ENCODE data around the gene MRO.
"Not testable (repeated sequence)": the region's sequence is repeated elsewhere in the genome, so short reads cannot be mapped to it uniquely, and the experiment has no call there.

The MRO gene

DNA sequence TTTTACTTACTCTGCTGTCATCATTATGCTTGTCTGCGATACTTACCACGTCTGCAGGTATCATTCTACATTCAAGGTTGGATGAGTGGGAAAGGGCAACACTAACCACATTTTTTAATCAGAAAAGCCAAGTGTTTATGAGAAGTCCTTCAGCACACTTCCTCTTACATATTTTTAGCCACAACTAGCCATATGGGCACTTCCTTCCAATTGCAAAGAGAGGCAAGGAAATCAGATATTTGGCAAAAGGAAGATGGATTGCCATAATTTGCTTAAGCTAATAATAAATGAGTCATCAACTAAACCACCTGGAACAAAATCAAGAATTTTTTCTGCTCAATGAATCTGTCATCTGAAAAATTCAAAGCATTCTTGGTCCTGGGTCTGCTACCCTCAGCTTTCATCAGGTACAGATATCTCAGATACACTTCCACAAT, 16.7 kb upstream of the MRO start:
- DNase-seq (ENCODE audit: low read depth in 2 of 3, low spot score in 1 of 3): no peak

DNA sequence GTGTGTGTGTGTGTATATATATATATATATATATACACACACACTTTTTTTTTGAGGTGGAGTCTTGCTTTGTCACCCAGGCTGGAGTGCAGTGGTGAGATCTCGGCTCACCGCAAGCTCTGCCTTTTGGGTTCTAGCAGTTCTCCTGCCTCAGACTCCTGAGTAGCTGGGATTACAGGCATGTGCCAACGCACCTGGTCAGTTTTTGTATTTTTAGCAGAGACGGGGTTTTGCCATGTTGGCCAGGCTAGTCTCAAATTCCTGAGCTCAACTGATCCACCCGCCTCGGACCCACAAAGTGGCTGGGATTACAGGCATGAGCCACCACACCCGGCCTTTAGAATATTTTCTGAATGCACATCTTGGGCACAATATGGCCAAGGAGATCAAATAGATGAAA, 13.7 kb upstream of the MRO start:
- DNase-seq (ENCODE audit: low read depth in 2 of 3, low spot score in 1 of 3): not testable (repeated sequence)

DNA sequence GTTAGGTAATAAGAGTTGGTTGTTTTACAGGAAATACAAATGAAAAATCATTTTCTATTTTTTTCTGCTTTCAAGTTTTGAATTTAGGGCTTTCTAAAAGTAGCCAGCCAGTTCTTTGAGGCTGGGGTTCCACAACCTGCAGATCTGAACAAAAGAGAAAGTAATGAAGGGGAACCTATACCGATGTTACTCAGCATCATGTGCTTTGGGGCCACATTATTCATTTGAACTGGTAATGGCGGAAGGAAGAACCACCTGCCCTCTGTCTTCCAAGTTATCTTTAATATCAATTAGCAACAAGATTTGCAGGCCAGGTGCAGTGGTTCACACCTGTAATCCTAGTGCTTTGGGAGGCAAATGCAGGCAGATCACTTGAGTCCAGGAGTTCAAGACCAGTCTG, 12.9 kb upstream of the MRO start:
- DNase-seq (ENCODE audit: low read depth in 2 of 3, low spot score in 1 of 3): no peak

DNA sequence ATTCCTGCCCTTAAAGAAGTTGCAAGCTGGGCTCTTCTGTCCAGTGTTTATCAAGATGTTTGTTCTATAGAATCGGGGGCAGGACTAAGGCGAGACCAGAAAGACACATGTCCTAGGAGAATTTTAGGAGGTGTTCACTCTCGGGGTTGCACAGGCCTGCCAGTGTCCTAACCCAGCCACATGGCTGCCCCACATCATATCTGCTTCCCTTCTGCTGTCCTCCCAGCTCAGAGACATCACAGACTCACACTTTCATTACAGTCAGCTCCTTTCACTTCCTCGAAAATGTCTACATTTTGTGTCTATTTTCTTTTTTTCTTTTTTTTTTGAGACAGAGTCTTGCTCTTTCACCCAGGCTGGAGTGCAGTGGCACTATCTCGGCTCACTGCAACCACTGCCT, 10.7 kb upstream of the MRO start:
- DNase-seq (ENCODE audit: low read depth in 2 of 3, low spot score in 1 of 3): no peak

DNA sequence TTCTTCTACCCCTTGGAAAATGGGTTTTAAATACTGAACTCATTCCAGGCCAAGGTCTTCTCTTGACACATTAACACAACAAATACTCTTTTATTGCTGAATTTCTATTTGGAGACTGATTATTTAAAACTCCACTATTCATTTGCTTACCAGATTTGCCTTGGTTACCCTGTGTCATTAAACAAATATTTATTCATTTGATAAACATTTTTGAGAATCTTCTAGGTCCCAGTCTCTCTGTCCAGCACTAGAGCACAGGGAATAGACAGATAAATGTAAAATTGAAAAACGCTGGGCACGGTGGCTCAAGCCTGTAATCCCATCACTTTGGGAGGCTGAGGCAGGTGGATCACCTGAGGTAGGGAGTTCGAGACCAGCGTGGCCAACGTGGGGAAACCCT, 9.8 kb upstream of the MRO start:
- DNase-seq (ENCODE audit: low read depth in 2 of 3, low spot score in 1 of 3): no peak

DNA sequence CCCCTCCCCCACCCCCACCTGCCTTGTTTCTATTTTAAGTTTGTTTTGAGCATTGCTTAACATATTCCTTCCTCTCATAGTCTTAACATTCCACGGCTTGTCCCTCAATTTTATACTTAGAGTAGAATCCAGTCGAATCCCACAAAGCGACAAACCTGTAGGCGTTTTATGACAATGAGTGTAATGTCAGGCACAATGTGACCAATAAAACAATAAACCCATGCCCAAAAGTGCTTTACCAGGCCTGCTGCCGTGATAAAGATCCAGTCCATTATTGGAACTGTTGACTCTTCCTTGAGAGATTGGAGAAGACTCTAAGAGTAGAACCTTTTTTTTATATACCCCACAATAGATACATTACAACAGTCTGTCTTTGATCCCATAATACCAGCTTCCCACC, 6.2 kb upstream of the MRO start:
- no peak for DNase-seq (ENCODE audit: low read depth in 2 of 3, low spot score in 1 of 3)

DNA sequence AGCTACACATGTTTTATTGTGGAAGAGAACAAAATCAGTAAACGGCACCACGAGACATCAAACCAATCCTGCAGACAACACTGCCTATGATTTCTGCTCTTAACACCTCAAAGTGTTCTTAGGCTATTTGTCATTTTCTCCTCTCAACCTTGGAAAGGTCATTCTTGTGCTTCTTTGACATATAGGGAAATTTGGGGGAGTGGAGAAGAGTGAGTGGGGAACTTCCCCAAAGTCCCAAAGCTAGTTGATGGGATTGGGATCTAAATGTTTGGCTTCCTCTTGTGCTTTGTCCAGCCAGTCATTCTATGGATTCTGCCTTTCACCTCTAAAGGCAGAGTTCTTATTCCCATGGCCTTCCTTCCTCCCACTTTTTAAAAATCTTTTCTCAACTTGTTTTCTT, 5.8 kb upstream of the MRO start:
- DNase-seq (ENCODE audit: low read depth in 2 of 3, low spot score in 1 of 3): no peak

DNA sequence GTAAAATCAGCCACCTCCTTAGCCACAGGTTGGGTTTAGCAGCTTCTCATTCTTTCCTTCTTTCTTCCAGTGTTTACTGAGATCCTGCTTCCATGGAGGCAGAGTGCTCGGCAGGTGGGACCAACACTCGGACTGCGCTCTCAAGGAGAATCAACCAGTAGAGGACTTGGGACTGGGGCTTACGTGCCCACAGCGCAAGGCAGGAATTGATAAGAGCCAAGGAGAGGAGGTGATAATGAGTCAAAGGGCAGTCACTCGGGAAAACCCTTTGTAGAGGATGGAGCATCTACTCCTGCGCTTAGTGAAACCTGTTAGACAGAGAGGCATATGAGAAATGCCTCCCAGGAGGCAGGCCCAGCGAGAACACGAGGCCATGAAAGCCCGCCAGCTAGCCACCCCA, 2.9 kb upstream of the MRO start:
- no peak for DNase-seq (ENCODE audit: low read depth in 2 of 3, low spot score in 1 of 3)

DNA sequence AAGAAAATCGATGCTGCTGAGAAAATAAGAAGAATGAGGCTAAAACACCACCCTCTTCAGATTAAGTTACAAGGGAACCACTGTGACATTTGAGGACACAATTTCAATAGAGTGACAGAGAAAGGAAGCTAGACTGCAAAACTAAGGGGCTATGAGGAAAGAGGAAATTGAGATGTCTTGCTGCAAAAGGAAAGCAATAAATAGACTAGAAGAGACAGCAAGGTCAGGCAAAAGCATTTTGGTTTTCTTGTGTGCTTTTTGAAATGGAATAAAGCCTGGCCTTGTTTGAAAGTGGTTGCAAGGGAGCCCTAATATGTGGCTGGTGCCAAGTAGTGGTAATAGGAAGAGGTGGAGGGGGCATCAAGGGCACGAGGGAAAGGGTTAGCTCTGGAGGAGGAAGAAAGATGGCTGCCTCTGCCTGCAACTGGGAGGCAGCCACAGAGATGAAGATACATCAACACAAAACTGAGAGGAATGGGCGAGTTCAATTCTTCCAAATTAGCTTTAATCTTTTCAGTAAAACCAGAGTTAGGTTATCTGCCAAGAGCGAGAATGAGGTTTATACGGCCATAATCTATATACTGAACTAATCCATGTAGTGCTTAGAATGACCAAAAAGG, 1.2 kb upstream of the MRO start:
- no peak for DNase-seq (ENCODE audit: low read depth in 2 of 3, low spot score in 1 of 3)

DNA sequence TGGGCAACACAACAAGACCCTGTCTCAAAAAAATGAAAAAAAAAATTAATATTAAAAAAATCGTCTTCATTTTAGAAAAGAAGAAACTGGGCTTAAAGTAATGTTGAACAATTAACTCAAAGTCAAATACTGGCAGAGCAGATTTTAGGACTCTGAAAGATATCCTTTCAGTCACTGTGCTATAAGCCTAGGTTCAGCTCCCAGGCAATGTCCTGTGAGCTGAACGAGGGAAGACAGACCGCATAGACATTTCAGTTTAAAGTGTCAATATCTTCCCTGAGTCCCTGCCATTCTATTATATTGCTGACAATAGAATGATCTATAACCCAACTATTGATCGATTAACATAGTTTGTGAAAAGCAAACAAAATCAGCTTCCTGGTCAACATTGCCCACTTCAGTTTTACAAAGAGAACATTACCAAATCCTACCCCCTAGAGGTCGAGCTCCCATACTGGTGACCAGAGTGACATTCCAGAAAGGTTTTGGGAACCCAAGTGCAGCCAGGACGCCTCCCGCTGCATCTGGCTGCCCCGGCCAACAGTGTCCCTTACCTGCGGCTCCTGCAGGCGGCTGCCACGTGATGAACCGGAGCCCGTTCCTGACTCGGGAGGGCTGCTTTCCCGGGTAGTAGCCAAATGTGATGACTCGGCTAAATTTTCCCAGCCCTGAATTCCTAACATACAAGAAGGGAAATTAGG, 639 bp downstream of the MRO start:
- no peak for DNase-seq (ENCODE audit: low read depth in 2 of 3, low spot score in 1 of 3)

DNA sequence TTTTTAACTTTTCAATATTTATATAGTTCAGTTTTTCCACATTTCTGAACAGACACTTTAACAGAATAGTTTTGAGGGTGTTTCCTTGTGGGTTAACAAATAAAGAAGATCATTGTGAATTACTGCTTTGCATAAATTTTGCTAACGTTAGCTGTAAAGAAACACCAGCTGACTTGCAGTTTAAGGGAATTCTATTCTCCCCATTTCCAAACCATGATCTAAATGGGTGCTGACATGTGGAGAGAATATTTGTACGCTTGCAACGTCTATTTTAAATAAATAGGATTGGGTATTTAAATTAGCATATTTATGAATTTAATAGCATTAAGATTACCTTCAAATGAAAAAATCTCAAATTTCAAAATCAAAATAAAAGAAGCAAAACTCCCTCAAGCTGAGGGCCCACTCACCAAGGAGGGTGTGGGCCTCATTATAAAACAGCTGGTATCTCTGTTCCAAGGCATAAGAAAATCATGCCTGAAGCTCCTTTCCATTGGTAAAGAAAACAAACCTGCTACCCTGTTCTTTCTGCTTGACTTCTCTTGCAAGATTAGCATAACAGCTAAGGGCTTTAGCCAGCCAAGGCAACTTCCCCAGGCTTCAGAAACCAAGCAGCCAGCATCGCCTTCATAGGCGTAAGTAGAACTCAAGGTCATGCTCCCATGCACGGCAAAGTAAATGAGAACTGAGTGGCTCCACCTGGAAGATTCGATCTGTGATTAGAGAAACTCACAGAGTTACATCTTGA, 3.2 kb downstream of the MRO start:
- no peak for DNase-seq (ENCODE audit: low read depth in 2 of 3, low spot score in 1 of 3)

DNA sequence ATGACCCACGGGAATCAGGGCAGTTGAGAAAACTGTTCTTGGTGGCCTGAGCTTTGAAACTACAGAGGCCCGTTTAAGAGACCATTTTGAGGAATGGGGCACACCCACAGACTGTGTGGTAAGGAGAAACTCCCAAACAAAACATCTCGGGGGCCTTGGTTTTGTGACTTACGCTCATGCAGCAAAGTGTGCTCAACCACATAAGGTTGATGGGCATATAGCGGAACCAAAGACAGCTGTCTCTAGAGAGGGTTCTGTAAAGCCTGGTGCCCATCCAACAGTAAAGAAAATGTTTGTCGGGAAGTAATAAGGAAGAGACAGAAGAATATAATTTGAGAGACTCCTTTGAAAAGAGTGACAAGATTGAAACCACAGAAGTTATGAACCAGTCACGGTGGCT, 5.4 kb downstream of the MRO start:
- DNase-seq (ENCODE audit: low read depth in 2 of 3, low spot score in 1 of 3): no peak

DNA sequence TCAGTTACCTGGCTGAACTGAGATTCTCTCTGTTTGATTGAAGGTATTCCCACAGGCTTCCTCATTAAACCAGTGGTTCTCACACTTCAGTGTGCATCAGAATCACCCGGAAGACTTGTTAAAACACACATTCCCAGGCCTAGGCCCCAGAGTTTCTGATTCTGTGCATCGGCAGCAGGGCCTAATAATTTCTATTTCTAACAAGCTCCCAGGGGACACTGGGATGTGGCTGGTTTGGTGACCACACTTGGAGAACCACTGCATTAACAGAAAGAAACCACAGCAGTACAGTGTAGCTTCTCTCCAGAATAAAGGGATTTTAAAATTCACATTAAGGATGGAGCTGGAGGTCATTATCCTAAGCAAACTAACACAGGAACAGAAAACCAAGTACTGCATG, 6.5 kb downstream of the MRO start:
- no peak for DNase-seq (ENCODE audit: low read depth in 2 of 3, low spot score in 1 of 3)

DNA sequence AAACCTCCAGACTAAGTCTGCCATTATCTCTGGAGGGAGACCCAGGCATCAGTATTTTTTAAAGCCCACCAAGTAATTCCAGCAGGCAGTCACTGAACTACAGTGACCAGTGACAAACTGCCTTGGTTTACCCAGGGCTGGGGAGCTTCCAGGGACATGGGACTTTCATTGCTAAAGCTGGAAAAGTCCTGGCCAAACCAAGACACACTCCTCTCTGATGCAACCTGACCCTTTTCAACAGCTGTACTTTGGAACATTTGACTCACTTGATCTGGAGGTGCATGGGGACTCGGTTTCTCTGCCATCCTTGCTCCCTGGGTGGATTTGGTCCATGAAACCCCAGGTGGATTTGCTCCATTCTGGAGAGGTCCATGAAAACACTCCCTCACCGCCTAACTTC, 7.0 kb downstream of the MRO start:
- DNase-seq (ENCODE audit: low read depth in 2 of 3, low spot score in 1 of 3): no peak

DNA sequence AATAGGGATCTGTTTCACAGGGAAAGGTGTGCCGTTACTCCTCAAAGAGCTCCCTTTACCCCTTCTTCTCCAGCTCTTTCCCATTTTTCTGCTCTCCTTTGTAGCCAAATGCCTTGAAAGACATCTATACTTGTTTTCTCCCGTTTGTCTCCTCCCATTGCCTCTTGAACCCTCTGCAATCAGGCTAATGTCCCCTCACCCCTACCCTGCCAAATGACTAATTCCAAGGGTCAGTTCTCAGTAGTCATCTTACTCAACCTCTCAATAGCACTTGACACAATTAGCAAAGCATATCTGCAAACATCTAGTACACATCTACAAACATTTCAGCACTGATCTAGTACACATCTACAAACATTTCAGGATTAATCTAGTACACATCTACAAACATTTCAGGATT, 12.6 kb downstream of the MRO start:
- no peak for DNase-seq (ENCODE audit: low read depth in 2 of 3, low spot score in 1 of 3)

DNA sequence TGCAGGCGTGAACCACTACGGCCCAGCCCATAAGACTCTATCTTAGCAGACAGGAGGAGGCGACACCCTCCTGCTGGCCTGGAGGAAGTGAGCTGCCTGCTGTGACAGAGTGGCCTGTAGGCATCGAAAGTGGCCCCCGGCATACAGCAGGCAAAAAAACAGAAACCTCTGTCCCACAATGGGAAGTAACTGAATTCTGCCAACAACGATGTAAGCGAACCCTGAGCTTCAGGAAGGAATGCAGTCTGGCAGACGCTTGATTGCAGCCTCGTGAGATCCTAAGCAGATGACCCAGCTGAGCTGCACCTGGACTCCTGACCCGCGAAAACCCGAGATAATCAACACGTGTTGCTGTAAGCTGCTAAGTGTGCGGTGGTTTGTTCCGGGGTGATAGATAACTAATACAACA, 13.6 kb downstream of the MRO start:
- no peak for DNase-seq (ENCODE audit: low read depth in 2 of 3, low spot score in 1 of 3)

DNA sequence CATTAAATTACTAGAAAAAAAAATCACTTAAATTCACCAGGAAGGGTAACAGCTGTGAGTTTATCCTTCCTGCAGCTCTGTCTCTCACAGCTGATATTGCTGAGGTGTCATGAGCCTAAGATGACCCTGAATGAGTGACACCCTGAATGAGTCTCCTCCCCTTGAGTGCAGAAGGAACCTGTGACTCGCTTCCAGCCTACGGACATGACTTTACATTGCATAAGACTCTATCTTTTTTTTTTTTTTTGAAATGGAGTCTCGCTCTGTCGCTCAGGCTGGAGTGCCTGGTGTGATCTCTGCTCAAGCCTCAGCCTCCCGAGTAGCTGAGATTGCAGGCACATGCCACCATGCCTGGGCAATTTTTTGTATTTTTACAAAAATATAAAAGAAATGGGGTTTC, 14.1 kb downstream of the MRO start:
- no peak for DNase-seq (ENCODE audit: low read depth in 2 of 3, low spot score in 1 of 3)

DNA sequence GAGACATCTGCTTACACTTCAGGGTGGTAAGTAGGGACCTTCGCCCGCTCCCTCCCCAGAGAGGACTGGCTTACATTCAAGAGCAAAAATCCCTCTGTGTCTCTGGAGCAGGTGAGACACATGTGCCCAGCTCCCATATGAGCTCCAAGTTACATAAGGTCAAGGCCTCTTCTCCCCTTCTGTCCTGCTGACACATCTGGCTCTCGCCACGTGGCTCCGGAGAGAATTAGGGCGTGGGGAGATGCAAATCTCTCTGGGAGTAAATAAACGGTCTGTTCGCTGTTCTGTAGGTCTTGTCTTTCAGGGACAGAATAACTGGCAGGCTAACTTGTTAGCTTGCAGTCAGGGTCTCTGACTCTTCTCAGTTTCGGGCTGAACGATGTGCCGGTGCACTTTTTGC, 16.2 kb downstream of the MRO start:
- DNase-seq (ENCODE audit: low read depth in 2 of 3, low spot score in 1 of 3): no peak

DNA sequence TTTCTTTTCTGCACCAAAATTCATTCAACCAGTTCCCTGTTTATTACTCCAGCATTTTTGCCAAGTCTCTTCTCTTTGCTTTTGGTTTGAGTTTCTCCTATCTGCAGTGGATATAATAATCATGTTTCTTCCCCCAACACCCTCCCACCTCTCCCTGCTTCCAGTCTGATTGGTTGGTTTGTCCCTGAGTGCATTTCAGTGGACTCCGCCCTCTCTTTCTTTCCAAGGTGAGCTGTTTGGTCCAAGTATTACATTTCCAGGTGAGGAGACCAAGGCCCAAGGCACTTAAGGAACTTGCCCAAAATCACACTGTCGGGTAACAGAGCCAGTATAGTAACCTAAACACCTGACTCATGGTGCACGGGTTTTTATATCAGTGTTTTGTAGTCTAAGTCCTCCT, 17.7 kb downstream of the MRO start:
- no peak for DNase-seq (ENCODE audit: low read depth in 2 of 3, low spot score in 1 of 3)

DNA sequence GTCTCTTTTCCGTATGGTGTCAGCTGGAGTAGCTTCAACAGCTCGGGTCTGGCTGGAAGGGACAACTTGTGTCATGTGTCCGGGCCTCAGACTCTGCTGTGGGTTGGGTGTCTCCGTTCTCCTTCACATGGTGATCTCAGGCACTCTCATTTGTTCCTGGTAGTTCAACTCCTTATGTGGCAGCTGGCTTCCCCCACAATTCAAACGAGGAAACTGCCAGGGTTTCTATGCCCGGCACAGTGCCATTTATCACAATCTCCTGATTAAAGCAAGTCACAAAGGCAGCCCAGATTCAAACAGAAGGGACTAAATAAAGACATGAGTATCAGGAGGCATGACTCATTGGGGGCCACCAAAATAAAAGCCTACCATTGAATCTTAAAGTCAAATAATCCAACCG, 22.7 kb downstream of the MRO start:
- DNase-seq (ENCODE audit: low read depth in 2 of 3, low spot score in 1 of 3): no peak

DNA sequence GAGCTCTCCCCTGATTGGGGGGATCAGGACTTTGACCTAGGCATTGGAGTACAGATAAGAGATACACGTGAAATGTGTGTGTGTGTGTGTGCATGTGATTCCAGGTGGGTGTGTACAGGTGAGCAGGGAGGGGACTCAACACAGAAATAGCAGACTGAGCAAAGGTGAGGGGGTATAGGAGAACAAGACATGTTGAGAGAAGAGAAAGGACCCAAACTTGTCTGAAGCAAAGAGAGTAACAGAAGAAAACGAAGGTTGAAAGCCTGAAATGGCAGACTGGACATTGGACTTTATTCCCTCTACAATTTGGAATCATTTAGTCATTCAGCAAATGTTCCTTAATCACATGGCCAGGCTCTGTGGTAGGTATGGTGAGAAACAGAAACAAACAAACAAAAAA, 23.3 kb downstream of the MRO start:
- DNase-seq (ENCODE audit: low read depth in 2 of 3, low spot score in 1 of 3): no peak

All from stimulated activated CD4-positive, alpha-beta T cell treated with anti-CD3 and anti-CD28 coated beads, Interleukin-12 subunit alpha, Interleukin-12 subunit beta, amount 100 ng/mL, for 48 hours (primary cell).